ENCODE results near the gene SLC16A9. TPM values are rescaled to one million over a fixed set of nuclear protein-coding genes. Genes with fewer than 3 reads are reported as not detected.
"Not testable (repeated sequence)": the region's sequence is repeated elsewhere in the genome, so short reads cannot be mapped to it uniquely, and the experiment has no call there.

SLC16A9 gene
- total and polyA plus RNA-seq, 10 donors, result 2.1 to 58.9 (median 27.0) TPM

- no peaks in the 10 kb centered on the region for H3K9me3 ChIP-seq
- intact Hi-C loops (cut with DNase I; ENCODE audit: low total_unique reads), result no loop called here
- no peaks in the 10 kb centered on the region for H3K27me3 ChIP-seq (replicated peaks in 1 of 7)
- no peak overlapping the region for H3K4me3 ChIP-seq
- TF ChIP-seq POLR2AphosphoS5 (IDR thresholded peaks at IDR 0.05) (no peak), POLR2A (IDR thresholded peaks at IDR 0.05) (no peak)
- TF ChIP-seq, protein P1, sequence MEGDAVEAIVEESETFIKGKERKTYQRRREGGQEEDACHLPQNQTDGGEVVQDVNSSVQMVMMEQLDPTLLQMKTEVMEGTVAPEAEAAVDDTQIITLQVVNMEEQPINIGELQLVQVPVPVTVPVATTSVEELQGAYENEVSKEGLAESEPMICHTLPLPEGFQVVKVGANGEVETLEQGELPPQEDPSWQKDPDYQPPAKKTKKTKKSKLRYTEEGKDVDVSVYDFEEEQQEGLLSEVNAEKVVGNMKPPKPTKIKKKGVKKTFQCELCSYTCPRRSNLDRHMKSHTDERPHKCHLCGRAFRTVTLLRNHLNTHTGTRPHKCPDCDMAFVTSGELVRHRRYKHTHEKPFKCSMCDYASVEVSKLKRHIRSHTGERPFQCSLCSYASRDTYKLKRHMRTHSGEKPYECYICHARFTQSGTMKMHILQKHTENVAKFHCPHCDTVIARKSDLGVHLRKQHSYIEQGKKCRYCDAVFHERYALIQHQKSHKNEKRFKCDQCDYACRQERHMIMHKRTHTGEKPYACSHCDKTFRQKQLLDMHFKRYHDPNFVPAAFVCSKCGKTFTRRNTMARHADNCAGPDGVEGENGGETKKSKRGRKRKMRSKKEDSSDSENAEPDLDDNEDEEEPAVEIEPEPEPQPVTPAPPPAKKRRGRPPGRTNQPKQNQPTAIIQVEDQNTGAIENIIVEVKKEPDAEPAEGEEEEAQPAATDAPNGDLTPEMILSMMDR (IDR thresholded peaks at IDR 0.05 in 8 of 11, conservative IDR thresholded peaks at IDR 0.05 in 3 of 11), result no peak
- no peaks in the 10 kb centered on the region for H3K4me1 ChIP-seq
- no peaks in the 10 kb centered on the region for H3K36me3 ChIP-seq
- no peak for DNase-seq
- 80 to 97% (median 87%) methylated on average over 1 of the region's 1 CpG for WGBS, 5 donors
- no peak overlapping the region for H3K27ac ChIP-seq
Observed at GRCh38 chr10:59736749-59737148, 27.1 kb upstream of the SLC16A9 start.

GRCh38 chr10:59735296-59735695 lies 25.6 kb upstream of the SLC16A9 start:
- no peak overlapping the region for H3K4me3 ChIP-seq
- 65 to 93% (median 68%) methylated on average over 1 of the region's 1 CpG for WGBS, 5 donors

DNA sequence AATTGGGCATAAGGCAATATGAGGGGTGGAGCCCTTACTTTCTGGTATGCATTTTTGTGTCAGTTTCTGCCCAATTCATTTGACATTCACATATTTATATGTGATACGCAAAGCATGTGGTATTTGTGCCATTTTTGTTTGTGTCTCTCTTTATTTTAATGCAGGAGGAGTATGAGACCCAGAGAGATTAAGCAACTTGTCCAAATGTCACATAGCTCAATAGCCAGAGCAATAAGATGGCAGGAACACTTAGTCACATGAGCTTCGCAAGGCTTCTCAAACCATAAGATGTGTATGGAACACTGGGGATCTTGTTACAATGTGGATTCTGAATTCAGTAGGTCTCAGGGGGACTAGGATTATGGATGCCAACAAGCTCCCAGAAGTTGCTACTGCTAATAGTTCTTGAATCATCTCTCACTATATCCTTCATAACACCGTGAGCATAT lies 24.4 kb upstream of the SLC16A9 start:
- no peaks in the 10 kb centered on the region for H3K27me3 ChIP-seq (replicated peaks in 1 of 7)
- no peaks in the 10 kb centered on the region for H3K4me1 ChIP-seq
- no peak for TF ChIP-seq POLR2AphosphoS5 (IDR thresholded peaks at IDR 0.05)
- WGBS, 5 donors, result 55 to 94% (median 72%) methylated on average over 3 of the region's 3 CpGs
- H3K27ac ChIP-seq, result no peak overlapping the region
- no peaks in the 10 kb centered on the region for H3K36me3 ChIP-seq
- DNase-seq, result no peak
- no peak overlapping the region for H3K4me3 ChIP-seq
- no peaks in the 10 kb centered on the region for H3K9me3 ChIP-seq
- intact Hi-C loops (cut with DNase I; ENCODE audit: low total_unique reads), result no loop called here

More at GRCh38 chr10:59735296-59735695, 25.6 kb upstream of the SLC16A9 start:
- Histone ChIP-seq H3K9me3 (no peaks in the 10 kb centered on the region), H3K4me1 (no peaks in the 10 kb centered on the region), H3K27ac (no peak overlapping the region), H3K36me3 (no peaks in the 10 kb centered on the region), H3K27me3 (replicated peaks in 1 of 7) (no peaks in the 10 kb centered on the region)
- no peak for DNase-seq
- intact Hi-C loops (cut with DNase I; ENCODE audit: low total_unique reads), result no loop called here
- TF ChIP-seq POLR2A (IDR thresholded peaks at IDR 0.05) (no peak), POLR2AphosphoS5 (IDR thresholded peaks at IDR 0.05) (no peak)
- TF ChIP-seq, protein P1 (IDR thresholded peaks at IDR 0.05 in 8 of 11, conservative IDR thresholded peaks at IDR 0.05 in 3 of 11), result no peak

GRCh38 chr10:59733321-59734013 lies 23.8 kb upstream of the SLC16A9 start:
- H3K36me3 ChIP-seq; H3K4me1 ChIP-seq; H3K27me3 ChIP-seq (replicated peaks in 1 of 7); H3K27ac ChIP-seq; DNase-seq; H3K4me3 ChIP-seq; H3K9me3 ChIP-seq; intact Hi-C loops (cut with DNase I; ENCODE audit: low total_unique reads): not testable (repeated sequence)
- 92 to 95% (median 93%) methylated on average over 11 to 16 of the region's 16 CpGs for WGBS, 5 donors

- H3K27me3 ChIP-seq (replicated peaks in 1 of 7); H3K4me3 ChIP-seq; H3K9me3 ChIP-seq; DNase-seq; H3K36me3 ChIP-seq; intact Hi-C loops (cut with DNase I; ENCODE audit: low total_unique reads); H3K27ac ChIP-seq; H3K4me1 ChIP-seq: not testable (repeated sequence)
- WGBS, 5 donors, result 81 to 99% (median 97%) methylated on average over 4 of the region's 4 CpGs
Observed at GRCh38 chr10:59732849-59733248, 23.2 kb upstream of the SLC16A9 start.

DNA sequence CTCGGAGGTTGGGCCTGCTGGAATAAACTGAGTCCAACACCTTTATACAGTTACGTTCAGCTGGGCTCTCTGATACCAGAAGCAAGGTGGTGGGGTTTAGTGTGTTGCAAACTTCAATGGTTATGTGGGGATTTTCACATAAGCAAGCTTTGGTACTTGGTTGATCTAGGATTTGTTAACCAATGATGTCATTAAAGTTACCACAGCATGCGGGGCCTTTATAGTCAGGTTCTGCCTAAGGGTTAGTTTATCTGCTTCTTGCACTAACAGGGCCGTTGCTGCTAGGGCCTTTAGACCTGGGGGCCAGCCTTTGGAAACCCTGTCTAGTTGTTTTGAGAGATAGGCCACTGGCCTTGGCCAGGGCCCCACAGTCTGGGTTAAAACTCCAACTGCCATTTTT lies 19.5 kb upstream of the SLC16A9 start:
- intact Hi-C loops (cut with DNase I; ENCODE audit: low total_unique reads); H3K27ac ChIP-seq; H3K36me3 ChIP-seq; H3K4me1 ChIP-seq; H3K9me3 ChIP-seq; H3K27me3 ChIP-seq (replicated peaks in 1 of 7); DNase-seq; H3K4me3 ChIP-seq: not testable (repeated sequence)
- WGBS, 5 donors, result 89 to 95% (median 93%) methylated on average over 4 of the region's 4 CpGs

Measured in spleen (tissue), 11 donors.